ENCODE results near the gene KCTD7. TPM values are rescaled to one million over a fixed set of nuclear protein-coding genes. Genes with fewer than 3 reads are reported as not detected.
"Not testable (repeated sequence)": the region's sequence is repeated elsewhere in the genome, so short reads cannot be mapped to it uniquely, and the experiment has no call there.

The KCTD7 gene
- total RNA-seq, 2 donors from 2014 or later: 5.7 to 16.5 TPM

GRCh38 chr7:66679633-66680244 is 51.1 kb downstream of the KCTD7 start:
- H3K4me3 ChIP-seq: no peak overlapping the region
- DNase-seq (peak in 1 of 4 donors; percentile 6), ATAC-seq (no peak)
- no peaks in the 10 kb centered on the region for H3K36me3 ChIP-seq (replicated peaks in 1 of 2; ENCODE audit: insufficient read depth in 1 of 2, low read depth in 2 of 2)
- H3K27ac ChIP-seq: no peak overlapping the region
- TF ChIP-seq POLR2A (IDR thresholded peaks at IDR 0.05) (no peak), CTCF (IDR thresholded peaks at IDR 0.05) (no peak)
- no peaks in the 10 kb centered on the region for H3K27me3 ChIP-seq
- intact Hi-C loops (cut with DNase I): no loop called here
- peaks cover 18% of the 10 kb centered on the region for H3K4me1 ChIP-seq
- no peaks in the 10 kb centered on the region for H3K9me3 ChIP-seq
- 86 to 94% methylated on average over 3 of the region's 3 CpGs for WGBS, 2 donors

GRCh38 chr7:66681491-66682349 is 53.0 kb downstream of the KCTD7 start:
- DNase-seq (peak; percentile 97 to 98 (median 98)), ATAC-seq (peak; percentile 99)
- H3K4me1 ChIP-seq: peaks cover 19% of the 10 kb centered on the region
- intact Hi-C loops (cut with DNase I): no loop called here
- peak overlapping the region; percentile 93 to 99 for H3K4me3 ChIP-seq
- H3K27ac ChIP-seq: peak overlapping the region; percentile 84 to 100 (median 94)
- no peaks in the 10 kb centered on the region for H3K27me3 ChIP-seq
- TF ChIP-seq CTCF (IDR thresholded peaks at IDR 0.05) (no peak), POLR2A (IDR thresholded peaks at IDR 0.05) (peak; percentile 82 to 93 (median 91))
- 2 to 9% methylated on average over 9 to 78 of the region's 78 CpGs for WGBS, 2 donors
- H3K9me3 ChIP-seq: no peaks in the 10 kb centered on the region
- no peaks in the 10 kb centered on the region for H3K36me3 ChIP-seq (replicated peaks in 1 of 2; ENCODE audit: insufficient read depth in 1 of 2, low read depth in 2 of 2)

- Histone ChIP-seq H3K4me3 (peak overlapping the region; percentile 93 to 99), H3K27me3 (no peaks in the 10 kb centered on the region), H3K4me1 (peaks cover 19% of the 10 kb centered on the region), H3K27ac (peak overlapping the region; percentile 84 to 100 (median 94)), H3K9me3 (no peaks in the 10 kb centered on the region), H3K36me3 (replicated peaks in 1 of 2; ENCODE audit: insufficient read depth in 1 of 2, low read depth in 2 of 2) (no peaks in the 10 kb centered on the region)
- intact Hi-C loops (cut with DNase I): no loop called here
- TF ChIP-seq POLR2A (IDR thresholded peaks at IDR 0.05) (no peak), CTCF (IDR thresholded peaks at IDR 0.05) (no peak)
- ATAC-seq (peak; percentile 41), DNase-seq (peak; percentile 26 to 41 (median 38))
- WGBS, 2 donors: 1 to 4% methylated on average over 31 to 66 of the region's 66 CpGs
Measured at GRCh38 chr7:66682350-66683093, 53.8 kb downstream of the KCTD7 start.

- H3K4me1 ChIP-seq: peaks cover 19% of the 10 kb centered on the region
- ATAC-seq; H3K36me3 ChIP-seq (replicated peaks in 1 of 2; ENCODE audit: insufficient read depth in 1 of 2, low read depth in 2 of 2); intact Hi-C loops (cut with DNase I); H3K9me3 ChIP-seq; DNase-seq; H3K27me3 ChIP-seq; H3K4me3 ChIP-seq: not testable (repeated sequence)
- peak overlapping the region in 1 of 4 donors; percentile 96 for H3K27ac ChIP-seq
- 68 to 81% methylated on average over 10 of the region's 10 CpGs for WGBS, 2 donors
Measured at GRCh38 chr7:66683094-66683769, 54.6 kb downstream of the KCTD7 start.

All from body of pancreas (tissue), 4 donors.